Activated CD4-positive, alpha-beta T cell treated with anti-CD3 and anti-CD28 coated beads, Interleukin-2, amount 10 ng/mL, durations not matched to agents 7 days and 5 days (primary cell): ENCODE measurements around the gene SESN1. TPM values are rescaled to one million over a fixed set of nuclear protein-coding genes. Genes with fewer than 3 reads are reported as not detected.
A peak's percentile ranks its signal among the peaks of the same experiment; 100 is the strongest.
"Not testable (repeated sequence)": the region's sequence is repeated elsewhere in the genome, so short reads cannot be mapped to it uniquely, and the experiment has no call there.

ENCODE experiments used
- CTCF ChIA-PET: fragments of 350-600 bp; sonication (Branson Sonifier 250); formaldehyde crosslinking; loops from one replicate; lab custom pipeline; 2021; ENCODE audit warnings: antibody characterized with exemption; lab: Charles Lee
- POLR2A ChIA-PET: fragments of 350-600 bp; sonication (Branson Sonifier 250); formaldehyde crosslinking; loops from one replicate; lab custom pipeline; 2021; ENCODE audit warnings: antibody characterized with exemption; lab: Charles Lee
- DNase-seq: peaks from one replicate; pipeline ENCODE4 v3.0.0-alpha.2; 2020
- H3K27ac Mint-ChIP-seq: one replicate; pipeline ENCODE4 v1.8.0; 2021; ENCODE audit warnings: mild to moderate bottlenecking, moderate library complexity, mixed read lengths
- H3K27me3 Mint-ChIP-seq: one replicate; pipeline ENCODE4 v1.8.0; 2021; ENCODE audit warnings: mixed read lengths
- H3K36me3 Mint-ChIP-seq: one replicate; pipeline ENCODE4 v1.8.0; 2021; ENCODE audit warnings: low read depth, mixed read lengths
- H3K4me1 Mint-ChIP-seq: one replicate; pipeline ENCODE4 v1.8.0; 2021; ENCODE audit warnings: mixed read lengths
- H3K4me3 Mint-ChIP-seq: one replicate; pipeline ENCODE4 v1.8.0; 2021; ENCODE audit warnings: mild to moderate bottlenecking, moderate library complexity, mixed read lengths
- H3K9me3 Mint-ChIP-seq: one replicate; pipeline ENCODE4 v1.8.0; 2021; ENCODE audit warnings: mixed read lengths
- total RNA-seq, 2 experiments: library from RNA; stranded (reverse); gene quantifications; one replicate each; pipeline ENCODE4 v1.2.3, GENCODE V29; 2021

SESN1 gene
- total RNA-seq, 2 experiments from 2014 or later = 19.9 to 21.6 TPM

DNA sequence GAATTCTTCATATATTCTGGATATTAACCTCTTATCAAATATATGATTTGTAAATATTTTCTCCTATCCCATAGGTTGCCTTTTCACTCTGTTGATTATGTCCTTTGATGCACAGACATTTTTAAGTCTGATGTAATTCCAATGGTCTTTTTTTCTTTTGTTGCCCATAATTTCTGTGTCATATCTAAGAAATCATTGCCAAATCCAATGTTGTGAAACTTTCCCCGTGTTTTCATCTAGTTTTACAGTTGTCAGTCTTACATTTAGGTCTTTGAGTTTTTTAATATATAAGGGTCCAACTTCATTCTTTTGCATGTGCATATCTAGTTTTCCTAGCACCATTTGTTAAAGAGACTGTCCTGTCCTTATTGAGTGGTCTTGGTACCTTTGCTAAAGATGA is 111.5 kb downstream of the SESN1 start:
- Mint-ChIP-seq H3K9me3 (peaks cover 4% of the 10 kb centered on the region), H3K27me3 (peaks cover 3% of the 10 kb centered on the region), H3K4me3 (no peak overlapping the region), H3K4me1 (peaks cover 2% of the 10 kb centered on the region), H3K36me3 (peaks cover 18% of the 10 kb centered on the region), H3K27ac (no peak overlapping the region)
- DNase-seq = no peak
- ChIA-PET POLR2A (no interaction called here), CTCF (no interaction called here)

DNA sequence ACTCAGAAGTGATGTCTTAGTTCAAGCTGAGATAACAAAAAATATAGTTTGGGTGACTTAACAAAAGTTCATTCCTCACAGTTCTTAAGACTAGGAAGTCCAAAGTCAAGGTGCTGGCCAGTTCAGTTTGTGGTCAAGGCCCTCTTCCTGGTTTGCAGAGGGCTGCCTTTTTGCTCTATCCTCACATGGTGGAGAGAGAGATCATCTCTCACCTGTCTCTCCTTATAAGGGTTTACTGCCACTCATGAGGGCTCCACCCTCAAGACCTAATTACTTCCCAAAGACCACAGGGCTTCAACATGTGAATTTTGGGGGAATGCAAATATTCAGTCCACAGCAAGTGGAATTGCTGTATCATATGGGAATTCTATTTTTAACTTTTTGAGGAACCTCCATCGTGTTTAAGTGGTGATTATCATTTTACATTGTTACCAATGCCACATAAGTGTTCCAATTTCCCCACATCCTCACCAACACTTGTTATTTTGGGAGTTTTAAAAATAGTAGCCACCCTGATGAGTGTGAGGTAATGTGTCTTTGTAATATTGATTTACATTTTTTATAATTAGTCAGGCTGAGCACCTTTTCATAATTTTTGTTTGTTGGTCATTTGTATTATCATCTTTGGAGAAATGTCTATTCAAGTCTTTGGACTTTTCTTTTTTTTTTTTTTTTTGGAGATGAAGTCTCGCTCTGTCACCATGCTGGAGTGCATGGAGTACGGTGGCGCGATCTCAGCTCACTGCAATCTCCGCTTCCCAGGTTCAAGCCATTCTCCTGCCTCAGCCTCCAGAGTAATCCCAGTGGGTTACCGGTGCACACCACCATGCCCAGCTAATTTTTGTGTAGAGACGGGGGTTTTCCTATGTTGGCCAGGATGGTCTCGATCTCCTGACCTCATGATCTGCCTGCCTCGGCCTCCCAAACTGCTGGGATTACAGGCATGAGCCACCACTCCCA is 112.2 kb downstream of the SESN1 start:
- ChIA-PET POLR2A (interaction anchor here (0.8 kb wide), 1 partner anchor 26 kb away, joined by 3 read pairs; no protein-coding TSS in a partner anchor), CTCF (interaction anchor here (0.5 kb wide), 1 partner anchor 1693 kb away, joined by 5 read pairs; no protein-coding TSS in a partner anchor)

DNA sequence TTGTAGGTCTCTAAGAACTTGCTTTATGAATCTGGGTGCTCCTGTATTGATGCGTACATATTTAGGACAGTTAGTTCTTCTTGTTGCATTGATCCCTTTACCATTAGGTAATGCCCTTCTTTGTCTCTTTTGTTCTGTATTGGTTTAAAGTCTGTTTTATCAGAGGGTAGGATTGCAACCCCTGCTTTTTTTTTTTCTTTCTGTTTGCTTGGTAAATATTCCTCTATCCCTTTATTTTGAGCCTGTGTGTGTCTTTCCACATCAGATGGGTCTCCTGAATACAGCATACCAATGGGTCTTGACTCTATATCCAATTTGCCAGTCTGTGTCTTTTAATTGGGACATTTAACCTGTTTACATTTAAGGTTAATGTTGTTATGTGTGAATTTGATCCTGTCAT is 116.0 kb downstream of the SESN1 start:
- H3K4me1 Mint-ChIP-seq, H3K27me3 Mint-ChIP-seq, H3K4me3 Mint-ChIP-seq, H3K36me3 Mint-ChIP-seq, DNase-seq, H3K27ac Mint-ChIP-seq, POLR2A ChIA-PET: not testable (repeated sequence)
- peaks cover 12% of the 10 kb centered on the region for H3K9me3 Mint-ChIP-seq
- CTCF ChIA-PET = interaction anchor here (1.2 kb wide), 1 partner anchor 11 kb away, joined by 3 read pairs; no protein-coding TSS in a partner anchor

More for the DNA sequence above, 112.2 kb downstream of the SESN1 start:
- DNase-seq = no peak
- H3K27me3 Mint-ChIP-seq = peaks cover 4% of the 10 kb centered on the region
- peaks cover 8% of the 10 kb centered on the region for H3K4me1 Mint-ChIP-seq
- H3K4me3 Mint-ChIP-seq = no peak overlapping the region
- peaks cover 15% of the 10 kb centered on the region for H3K36me3 Mint-ChIP-seq
- peaks cover 4% of the 10 kb centered on the region for H3K9me3 Mint-ChIP-seq
- H3K27ac Mint-ChIP-seq = no peak overlapping the region

DNA sequence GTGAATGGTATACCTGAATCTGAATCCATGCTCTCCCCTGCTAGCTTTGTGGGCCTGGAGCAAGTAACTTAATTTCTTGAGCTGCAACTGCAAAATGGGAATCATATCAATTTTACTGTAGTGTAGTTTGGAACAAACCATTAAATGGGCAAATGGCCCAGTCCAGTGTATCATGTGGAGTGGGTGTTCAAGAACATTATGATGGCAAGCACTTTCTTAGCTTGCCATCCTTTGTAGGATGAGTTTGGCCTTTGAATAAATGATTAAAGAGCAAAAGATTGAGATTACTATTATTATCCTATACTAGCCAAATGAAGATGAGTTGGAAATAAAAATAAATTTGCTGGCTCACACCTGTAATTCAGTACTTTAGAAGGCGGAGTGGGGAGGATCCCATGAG is 120.4 kb downstream of the SESN1 start:
- Mint-ChIP-seq H3K36me3 (peaks cover 2% of the 10 kb centered on the region), H3K27ac (no peak overlapping the region), H3K9me3 (peaks cover 8% of the 10 kb centered on the region), H3K4me1 (peaks cover 16% of the 10 kb centered on the region), H3K27me3 (peaks cover 6% of the 10 kb centered on the region), H3K4me3 (no peak overlapping the region)
- POLR2A ChIA-PET = no interaction called here
- CTCF ChIA-PET = no interaction called here
- DNase-seq = no peak

DNA sequence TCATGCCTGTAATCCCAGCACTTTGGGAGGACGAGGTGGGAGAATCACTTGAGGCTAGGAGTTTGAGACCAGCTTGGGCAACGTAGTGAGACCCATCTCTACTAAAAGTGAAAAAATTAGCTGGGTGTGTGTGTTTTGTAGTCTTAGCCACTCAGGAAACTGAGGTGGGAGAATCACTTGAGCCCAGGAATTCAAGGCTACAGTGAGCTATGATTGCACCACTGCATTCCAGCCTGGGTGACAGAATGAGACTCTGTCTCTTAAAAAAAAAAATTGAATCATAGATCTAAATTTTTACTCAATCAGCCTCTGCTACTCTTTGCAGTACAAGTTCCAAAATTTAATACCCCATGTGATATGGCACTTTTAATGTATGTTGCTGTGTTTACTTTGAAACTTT is 124.9 kb downstream of the SESN1 start:
- Mint-ChIP-seq H3K27ac (no peak overlapping the region), H3K9me3 (no peaks in the 10 kb centered on the region), H3K27me3 (no peaks in the 10 kb centered on the region), H3K4me1 (peaks cover 12% of the 10 kb centered on the region), H3K4me3 (no peak overlapping the region), H3K36me3 (peaks cover 2% of the 10 kb centered on the region)
- ChIA-PET POLR2A (no interaction called here), CTCF (interaction anchor here (0.6 to 1.4 kb wide), 6 partner anchors 9 to 606 kb away, joined by 3 to 5 read pairs (median 3); no protein-coding TSS in a partner anchor)
- no peak for DNase-seq

DNA sequence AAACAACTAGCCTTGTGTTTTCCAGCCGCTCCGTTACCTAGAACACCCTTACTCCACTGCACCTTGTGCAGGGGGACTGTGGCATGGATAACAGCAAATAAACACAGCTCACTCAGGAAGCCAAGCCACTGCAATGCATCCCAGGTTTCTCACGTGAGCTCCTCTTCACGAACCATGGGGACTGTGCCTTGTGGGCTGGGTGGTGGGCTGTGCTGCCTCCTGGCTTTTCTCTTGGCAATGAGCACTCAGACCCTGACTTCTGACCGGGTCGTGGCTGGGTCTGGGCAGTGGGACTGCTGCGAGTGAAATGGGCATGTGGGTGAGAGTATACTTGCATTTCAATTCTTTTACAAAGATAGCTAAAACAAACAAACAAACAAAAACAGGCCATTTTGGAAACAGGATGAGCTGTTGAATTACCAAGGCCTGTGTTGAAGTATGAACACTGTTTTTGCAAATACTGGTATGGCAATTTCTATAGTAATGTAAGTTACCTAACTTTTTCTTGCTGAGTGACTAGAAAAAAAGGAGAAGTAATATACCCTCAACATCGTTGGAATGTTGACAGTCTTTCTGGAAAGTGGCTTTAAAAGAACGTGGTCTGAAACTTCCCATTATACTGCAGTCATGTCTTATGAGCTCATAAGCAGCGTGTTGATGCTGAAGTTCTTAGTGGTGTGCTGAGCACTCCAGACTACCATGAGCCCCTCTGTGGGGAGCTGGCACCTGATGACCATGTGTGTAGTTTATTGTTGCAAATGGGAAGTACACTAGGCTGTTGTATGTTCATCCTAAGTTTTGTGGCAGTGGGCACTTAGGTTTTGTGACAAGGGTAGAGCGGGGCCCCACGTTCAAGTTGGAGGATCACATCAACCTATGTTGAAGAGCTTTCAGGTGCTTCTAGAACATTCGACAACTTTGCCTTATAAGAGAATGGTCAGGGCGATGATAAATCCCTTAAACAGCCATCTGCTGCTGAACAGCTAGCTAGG is 126.0 kb downstream of the SESN1 start:
- H3K4me3 Mint-ChIP-seq = no peak overlapping the region
- H3K4me1 Mint-ChIP-seq = peaks cover 12% of the 10 kb centered on the region
- H3K27ac Mint-ChIP-seq = peak overlapping the region; percentile 33
- no peaks in the 10 kb centered on the region for H3K27me3 Mint-ChIP-seq
- DNase-seq = no peak
- ChIA-PET CTCF (interaction anchor here (0.8 to 1.4 kb wide), 6 partner anchors 8 to 133 kb away, joined by 3 to 5 read pairs (median 3); no protein-coding TSS in a partner anchor), POLR2A (no interaction called here)
- no peaks in the 10 kb centered on the region for H3K9me3 Mint-ChIP-seq
- H3K36me3 Mint-ChIP-seq = peaks cover 2% of the 10 kb centered on the region

DNA sequence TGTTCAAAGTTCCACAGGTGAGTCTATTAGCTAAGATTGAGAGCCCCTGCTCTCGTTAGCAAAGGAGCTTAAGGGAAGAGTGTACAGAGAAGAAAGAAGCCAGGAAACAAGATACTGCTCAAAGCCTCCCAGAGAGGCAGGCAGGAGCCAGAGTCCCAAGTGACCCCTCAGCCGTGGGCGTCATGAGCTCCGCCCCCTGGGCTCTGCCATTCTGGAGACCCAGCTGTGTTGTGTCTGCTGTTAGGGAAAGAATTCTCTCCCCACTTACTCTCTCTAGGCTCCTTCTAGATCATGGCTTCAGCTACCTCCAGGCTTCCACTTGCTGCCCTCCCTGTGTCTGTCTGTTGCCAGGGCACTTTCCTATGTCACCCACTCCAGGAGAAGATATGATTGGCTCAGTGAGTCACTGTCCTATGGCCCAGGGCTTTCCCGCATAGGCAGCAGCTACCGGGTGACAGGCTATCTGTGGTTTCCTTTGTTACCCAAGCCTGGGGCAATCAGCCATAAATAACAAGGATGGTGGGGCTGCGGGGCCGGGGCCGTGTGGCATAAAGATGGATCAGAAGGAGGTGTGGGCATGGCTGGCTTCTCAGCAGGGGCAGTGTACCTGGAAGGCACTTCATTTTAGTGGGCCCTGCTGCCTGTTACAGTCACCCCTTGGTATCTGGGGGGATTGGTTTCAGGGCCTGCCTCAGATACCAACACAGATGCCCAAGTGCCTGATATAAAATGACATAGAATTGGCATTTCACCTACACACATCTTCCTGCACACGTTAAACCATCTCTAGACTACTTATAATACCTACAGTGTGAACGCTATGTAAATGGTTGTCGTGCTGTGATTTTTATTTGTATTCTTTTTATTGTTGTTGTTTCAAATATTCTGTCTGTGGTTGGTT is 127.5 kb downstream of the SESN1 start:
- ChIA-PET POLR2A (no interaction called here), CTCF (interaction anchor here (0.9 to 1.1 kb wide), 2 partner anchors 11 kb away, joined by 3 read pairs; no protein-coding TSS in a partner anchor)
- Mint-ChIP-seq H3K27me3 (no peaks in the 10 kb centered on the region), H3K4me3 (no peak overlapping the region), H3K9me3 (no peaks in the 10 kb centered on the region), H3K4me1 (peaks cover 10% of the 10 kb centered on the region), H3K27ac (no peak overlapping the region), H3K36me3 (peaks cover 2% of the 10 kb centered on the region)
- no peak for DNase-seq

DNA sequence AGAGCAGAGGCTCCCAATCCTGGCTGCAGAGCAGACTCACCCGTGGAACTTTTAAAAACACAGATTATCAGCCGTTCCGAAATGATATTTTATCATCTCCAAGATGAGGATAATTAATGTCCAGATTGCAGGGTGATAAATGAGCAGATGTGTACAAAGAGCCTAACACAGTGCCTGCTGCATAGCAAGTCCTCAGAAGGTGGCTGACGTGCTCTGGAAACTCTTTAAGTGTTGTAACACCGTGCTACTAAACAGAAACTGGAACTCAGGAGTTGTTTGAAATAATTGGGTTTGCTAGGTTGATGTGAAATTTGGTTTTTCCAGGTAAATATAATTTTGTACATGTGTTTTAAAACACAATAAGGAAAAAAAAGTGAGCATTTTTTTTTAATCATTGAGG is 128.4 kb downstream of the SESN1 start:
- Mint-ChIP-seq H3K9me3 (no peaks in the 10 kb centered on the region), H3K27ac (no peak overlapping the region), H3K4me1 (peaks cover 5% of the 10 kb centered on the region), H3K36me3 (peaks cover 2% of the 10 kb centered on the region), H3K27me3 (no peaks in the 10 kb centered on the region), H3K4me3 (no peak overlapping the region)
- CTCF ChIA-PET = no interaction called here
- no peak for DNase-seq
- POLR2A ChIA-PET = no interaction called here

DNA sequence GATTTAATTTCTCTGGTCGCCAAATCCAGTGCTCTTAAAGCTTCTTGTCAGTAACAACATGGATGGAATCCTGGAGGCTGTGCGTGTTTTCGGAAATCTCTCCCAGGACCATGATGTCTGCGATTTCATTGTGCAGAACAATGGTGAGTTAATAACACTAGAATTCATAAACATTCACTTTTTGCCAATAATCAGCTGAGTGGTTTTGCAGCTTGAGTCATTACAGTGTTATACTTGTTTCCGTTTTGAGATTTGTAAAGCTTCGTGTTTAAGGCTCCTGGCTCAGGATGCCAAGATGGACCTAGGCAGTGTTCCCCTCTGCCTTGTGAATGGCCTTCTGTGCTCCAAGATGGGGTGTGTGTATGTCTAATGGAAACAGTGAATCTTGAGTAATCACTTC is 132.7 kb downstream of the SESN1 start:
- DNase-seq = no peak
- Mint-ChIP-seq H3K36me3 (no peaks in the 10 kb centered on the region), H3K27me3 (no peaks in the 10 kb centered on the region), H3K9me3 (no peaks in the 10 kb centered on the region), H3K4me3 (no peak overlapping the region), H3K4me1 (peaks cover 11% of the 10 kb centered on the region), H3K27ac (no peak overlapping the region)
- POLR2A ChIA-PET = no interaction called here
- CTCF ChIA-PET = interaction anchor here (0.5 kb wide), 1 partner anchor 42 kb away, joined by 4 read pairs; no protein-coding TSS in a partner anchor

DNA sequence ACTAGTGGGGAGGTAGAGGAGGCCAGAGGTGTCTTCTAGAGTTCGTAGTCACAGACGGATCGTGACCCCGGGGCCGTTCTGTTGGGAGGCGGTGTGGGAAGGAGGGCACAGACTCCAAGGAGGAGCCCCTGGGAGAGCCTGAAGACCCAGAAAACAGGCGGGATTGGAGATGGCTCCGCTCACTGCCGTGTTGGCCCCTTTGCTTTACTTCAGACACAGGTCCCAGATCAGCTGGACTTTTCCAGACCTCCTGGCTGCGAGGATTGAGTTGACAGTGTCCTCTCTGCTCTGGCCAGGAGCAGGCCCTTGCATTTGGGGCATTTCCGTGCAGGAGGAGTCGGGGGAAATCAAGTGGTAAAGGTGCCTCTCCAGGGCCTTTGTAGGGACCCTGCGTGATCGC is 133.6 kb downstream of the SESN1 start:
- Mint-ChIP-seq H3K36me3 (no peaks in the 10 kb centered on the region), H3K4me1 (peaks cover 10% of the 10 kb centered on the region), H3K27me3 (no peaks in the 10 kb centered on the region)

DNA sequence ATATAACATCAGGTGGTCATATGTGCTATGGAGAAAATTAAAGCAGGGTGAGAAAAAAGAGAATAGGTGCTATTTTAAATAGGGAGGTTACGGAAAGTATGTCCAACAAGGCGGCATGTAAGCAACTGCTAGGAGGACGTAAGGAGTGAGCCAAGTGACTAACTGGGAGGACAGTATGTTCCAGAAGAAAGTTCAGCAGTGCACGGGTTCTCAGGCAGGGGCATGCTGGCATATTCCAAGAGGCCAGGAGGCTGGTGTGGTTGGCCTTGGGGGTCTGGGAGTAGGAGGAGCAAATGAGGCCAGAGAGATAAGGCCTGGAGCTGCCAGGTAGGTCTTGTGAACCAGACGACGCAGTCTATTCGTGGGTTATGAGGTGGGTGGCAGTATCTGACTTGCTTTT is 134.0 kb downstream of the SESN1 start:
- Mint-ChIP-seq H3K27me3 (no peaks in the 10 kb centered on the region), H3K36me3 (no peaks in the 10 kb centered on the region), H3K9me3 (no peaks in the 10 kb centered on the region), H3K27ac (no peak overlapping the region), H3K4me3 (no peak overlapping the region), H3K4me1 (peaks cover 15% of the 10 kb centered on the region)
- CTCF ChIA-PET = interaction anchor here (1.2 kb wide), 1 partner anchor 8 kb away, joined by 5 read pairs; no protein-coding TSS in a partner anchor
- POLR2A ChIA-PET = no interaction called here
- no peak for DNase-seq

More for the DNA sequence above, 133.6 kb downstream of the SESN1 start:
- Mint-ChIP-seq H3K4me3 (no peak overlapping the region), H3K27ac (no peak overlapping the region), H3K9me3 (no peaks in the 10 kb centered on the region)
- DNase-seq = no peak
- ChIA-PET CTCF (interaction anchor here (1.2 kb wide), 1 partner anchor 8 kb away, joined by 5 read pairs; no protein-coding TSS in a partner anchor), POLR2A (no interaction called here)
